Measurements from ENCODE around the gene MYOC.

DNA sequence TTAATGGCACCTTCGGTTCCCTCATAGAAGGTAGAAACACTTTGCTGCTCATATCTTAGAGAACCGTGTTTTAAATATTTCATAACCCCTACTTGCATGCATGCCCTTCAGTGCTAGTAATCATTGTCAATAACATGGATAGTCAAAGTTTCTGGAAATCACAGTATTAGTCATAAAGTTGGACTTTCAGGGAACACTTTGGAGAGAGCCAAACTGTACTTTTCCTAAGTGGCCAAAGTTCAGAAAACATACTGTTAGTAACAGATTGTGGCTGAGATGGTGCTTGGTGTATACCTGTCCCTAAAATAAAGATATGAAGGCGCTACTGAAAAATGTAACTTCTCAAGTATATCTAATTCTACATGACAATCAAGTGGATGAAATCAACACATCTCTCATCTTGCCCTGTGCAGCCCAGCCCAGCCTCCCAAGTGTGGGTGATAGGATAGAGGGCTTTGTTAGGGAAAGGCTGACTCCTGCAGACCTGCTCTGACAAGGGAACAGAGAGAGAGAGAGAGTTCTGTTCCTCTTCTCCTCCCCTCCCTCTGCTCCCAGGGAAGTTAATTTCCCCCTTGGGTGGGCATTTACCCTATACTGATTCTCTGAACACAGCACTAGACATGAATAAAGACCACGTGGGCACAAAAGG is 14.4 kb downstream of the MYOC start:
- TF ChIP-seq POLR2A (IDR thresholded peaks at IDR 0.05; ENCODE audit: low read length) (no peak), GATA1 (IDR thresholded peaks at IDR 0.05; ENCODE audit: low read depth, low read length) (no peak)

Data from erythroblast (primary cell).